Stimulated activated CD4-positive, alpha-beta T cell treated with anti-CD3 and anti-CD28 coated beads, TNF-alpha, amount 100 ng/mL, for 4 hours (primary cell): ENCODE measurements around the gene LRRC2.

Experiments used
- DNase-seq, 3 experiments: peaks; one replicate each; pipeline ENCODE4 v3.0.0-alpha.2; 2020; ENCODE audit warnings: low read depth in 3 of 3

Gene LRRC2

GRCh38 chr3:46479021-46479420 lies 87.1 kb downstream of the LRRC2 start:
- DNase-seq, result no peak

GRCh38 chr3:46478341-46478740 lies 87.8 kb downstream of the LRRC2 start:
- no peak for DNase-seq

GRCh38 chr3:46477756-46478155 lies 88.3 kb downstream of the LRRC2 start:
- DNase-seq, result no peak

- no peak for DNase-seq
Observed at GRCh38 chr3:46477145-46477544, 89.0 kb downstream of the LRRC2 start.

GRCh38 chr3:46472736-46473135 lies 93.4 kb downstream of the LRRC2 start:
- no peak for DNase-seq

- no peak for DNase-seq
Observed at GRCh38 chr3:46471371-46471914, 94.7 kb downstream of the LRRC2 start.

GRCh38 chr3:46470831-46471230 lies 95.3 kb downstream of the LRRC2 start:
- no peak for DNase-seq

GRCh38 chr3:46469680-46470357 lies 96.3 kb downstream of the LRRC2 start:
- DNase-seq, result no peak

GRCh38 chr3:46468753-46469600 lies 97.1 kb downstream of the LRRC2 start:
- no peak for DNase-seq

- DNase-seq, result no peak
Observed at GRCh38 chr3:46467562-46467961, 98.5 kb downstream of the LRRC2 start.

GRCh38 chr3:46466871-46467403 lies 99.2 kb downstream of the LRRC2 start:
- no peak for DNase-seq

- DNase-seq, result no peak
Observed at GRCh38 chr3:46466273-46466672, 99.8 kb downstream of the LRRC2 start.
